T-cell (primary cell): ENCODE results near the gene NLRP10. TPM values are rescaled to one million over a fixed set of nuclear protein-coding genes. Genes with fewer than 3 reads are reported as not detected.

Experiments used
- ATAC-seq, 4 experiments: fragments of 200-7000 bp in 3 of 4; fragments of 150-1000 bp in 1 of 4; cut with Tn5 transposase; replicated peaks in 1 of 4; 1 replicate in 3 of 4; 2 replicates in 1 of 4; pipeline ENCODE4 v1.10.0; 2021; ENCODE audit warnings: moderate library complexity in 3 of 4, mild to moderate bottlenecking in 2 of 4, moderate number of reproducible peaks in 1 of 4
- CTCF ChIA-PET, 2 donors: fragments of 300-600 bp; sonication (Branson Sonifier 250); formaldehyde crosslinking; loops; one replicate each; lab custom pipeline; 2022; ENCODE audit warnings: antibody characterized with exemption in 2 of 2; lab: Charles Lee
- POLR2A ChIA-PET, 2 donors: fragments of 300-600 bp; sonication (Branson Sonifier 250); formaldehyde crosslinking; loops; one replicate each; lab custom pipeline; 2022; ENCODE audit warnings: antibody characterized with exemption in 2 of 2; lab: Charles Lee
- DNase-seq, 35 experiments: peaks; one replicate each; pipeline versions ENCODE4 v3.0.0 to v3.0.0-alpha.2; 2013 to 2023
- H3K27ac ChIP-seq: one replicate; pipeline ENCODE4 v1.5.1; 2013; ENCODE audit warnings: low read length
- H3K27me3 ChIP-seq, 2 experiments: replicated peaks in 1 of 2; 1 replicate in 1 of 2; 2 replicates in 1 of 2; pipeline versions ENCODE4 v1.6.1 to v1.7.0; 2013; ENCODE audit warnings: low read length in 1 of 2, mixed read lengths in 1 of 2; ENCODE audit not compliant: control insufficient read depth in 2 of 2, insufficient read depth in 2 of 2; ENCODE audit errors: extremely low read depth in 1 of 2
- H3K36me3 ChIP-seq, 2 donors: 1 replicate in 1 of 2; 2 replicates in 1 of 2; pipeline versions ENCODE4 v1.6.1 to v1.7.0; 2013; ENCODE audit warnings: low read length in 1 of 2; ENCODE audit not compliant: control insufficient read depth in 2 of 2, insufficient read depth in 1 of 2; ENCODE audit errors: extremely low read depth in 1 of 2
- H3K4me1 ChIP-seq, 2 experiments: 1 replicate in 1 of 2; 2 replicates in 1 of 2; pipeline versions ENCODE4 v1.6.1 to v1.7.0; 2013; ENCODE audit warnings: low read length in 2 of 2, mixed read lengths in 1 of 2; ENCODE audit not compliant: insufficient read depth in 2 of 2, control insufficient read depth in 1 of 2; ENCODE audit errors: extremely low read depth in 1 of 2
- H3K4me3 ChIP-seq, 2 donors: 1 replicate in 1 of 2; 2 replicates in 1 of 2; pipeline versions ENCODE4 v1.5.1 to v1.7.0; 2013; ENCODE audit warnings: mild to moderate bottlenecking in 2 of 2, low read length in 1 of 2, moderate library complexity in 1 of 2; ENCODE audit not compliant: control insufficient read depth in 1 of 2; ENCODE audit errors: extremely low read depth in 1 of 2
- H3K9me3 ChIP-seq: 2 replicates; pipeline ENCODE4 v1.7.0; 2013
- H3K27ac Mint-ChIP-seq, 2 donors: one replicate each; pipeline ENCODE4 v1.8.0; 2020 to 2021; ENCODE audit warnings: mild to moderate bottlenecking in 2 of 2, mixed read lengths in 2 of 2
- H3K27me3 Mint-ChIP-seq, 2 donors: one replicate each; pipeline ENCODE4 v1.8.0; 2021 to 2022; ENCODE audit warnings: mixed read lengths in 2 of 2
- H3K36me3 Mint-ChIP-seq: one replicate; pipeline ENCODE4 v1.8.0; 2021; ENCODE audit warnings: mixed read lengths
- H3K4me1 Mint-ChIP-seq, 3 donors: one replicate each; pipeline ENCODE4 v1.8.0; 2020 to 2022; ENCODE audit warnings: mixed read lengths in 3 of 3, mild to moderate bottlenecking in 1 of 3
- H3K4me3 Mint-ChIP-seq, 3 donors: one replicate each; pipeline ENCODE4 v1.8.0; 2020 to 2022; ENCODE audit warnings: mild to moderate bottlenecking in 3 of 3, mixed read lengths in 3 of 3, moderate library complexity in 3 of 3
- H3K9me3 Mint-ChIP-seq, 3 donors: one replicate each; pipeline ENCODE4 v1.8.0; 2020 to 2022; ENCODE audit warnings: mixed read lengths in 3 of 3
- WGBS: methylation state at CpG from one replicate; pipeline ENCODE4 v1.1.5; 2013; ENCODE audit warnings: missing lambda C conversion rate; ENCODE audit not compliant: insufficient coverage; 5-methylcytosine and 5-hydroxymethylcytosine counted together
- total RNA-seq, 35 experiments: library from RNA in 6 of 35; stranded (reverse) in 6 of 35; fragments of 120-200 nt in 1 of 35; gene quantifications; one replicate each; pipeline versions ENCODE4 v1.2.1 to v1.2.4 and lab custom pipeline; 2013 to 2026

Gene NLRP10
- total RNA-seq, 5 donors from 2014 or later (not counting 1 experiment from before 2014, with no cell fraction given), result not detected

DNA sequence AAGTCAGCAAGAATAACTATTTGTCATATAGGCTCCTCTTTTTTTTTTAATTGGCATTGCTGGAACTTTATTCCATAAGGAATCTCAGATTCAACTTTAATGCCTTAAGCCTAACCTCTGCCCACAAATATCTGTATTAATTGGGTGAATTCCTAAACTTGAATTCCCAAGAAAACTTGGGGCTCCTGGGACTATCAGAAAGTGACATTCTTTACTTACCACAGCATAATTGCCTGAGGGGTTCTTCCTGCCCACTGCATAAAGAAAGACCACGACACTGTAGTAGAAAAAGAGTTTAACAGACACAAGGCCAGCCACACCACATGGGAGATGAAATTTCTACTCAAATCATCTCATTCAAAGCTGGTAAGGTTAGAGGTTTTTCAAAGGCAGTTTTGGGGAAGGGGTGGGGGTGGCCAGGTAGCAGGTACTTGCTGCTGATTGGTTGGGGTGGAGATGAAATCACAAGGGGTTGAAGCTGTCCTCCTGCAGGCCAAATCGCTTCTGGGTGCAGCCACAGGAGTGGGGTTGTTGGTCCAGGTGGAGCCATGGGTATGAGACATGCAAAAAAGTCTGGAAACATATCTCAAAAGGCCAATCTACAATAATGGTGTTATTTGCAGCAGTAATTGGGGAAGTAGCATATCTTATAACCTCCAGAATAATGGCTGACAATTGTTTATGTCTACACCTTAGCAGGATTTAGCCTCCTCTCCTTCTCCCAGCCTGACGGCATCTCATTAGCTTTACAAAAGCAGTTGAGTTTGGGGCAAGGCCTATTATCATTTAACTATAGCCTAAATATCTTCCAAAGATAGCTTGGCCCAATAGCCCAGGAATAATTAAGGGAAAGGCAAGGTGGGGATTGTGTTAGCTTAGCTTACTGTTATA lies 4.8 kb upstream of the NLRP10 start:
- no peak overlapping the region for H3K27ac Mint-ChIP-seq
- H3K36me3 Mint-ChIP-seq, result no peaks in the 10 kb centered on the region
- H3K4me3 ChIP-seq, result no peak overlapping the region
- no peak overlapping the region for H3K27ac ChIP-seq
- no peaks in the 10 kb centered on the region for H3K9me3 ChIP-seq
- H3K36me3 ChIP-seq, result no peaks in the 10 kb centered on the region
- DNase-seq (no peak), ATAC-seq (no peak)
- peaks cover 5 to 7% of the 10 kb centered on the region in 2 experiments for H3K27me3 ChIP-seq
- H3K9me3 Mint-ChIP-seq, result no peaks in the 10 kb centered on the region
- CTCF ChIA-PET, result no interaction called here
- no peak overlapping the region for H3K4me3 Mint-ChIP-seq
- H3K4me1 Mint-ChIP-seq, result no peaks in the 10 kb centered on the region
- peaks cover 18 to 28% of the 10 kb centered on the region in 2 donors for H3K27me3 Mint-ChIP-seq
- no CpG with 5 or more reads among the region's 3 CpGs for WGBS
- POLR2A ChIA-PET, result no interaction called here
- no peaks in the 10 kb centered on the region for H3K4me1 ChIP-seq

GRCh38 chr11:7968686-7969085 lies 3.4 kb upstream of the NLRP10 start:
- no peaks in the 10 kb centered on the region for H3K9me3 Mint-ChIP-seq
- Histone ChIP-seq H3K36me3 (no peaks in the 10 kb centered on the region), H3K27ac (no peak overlapping the region), H3K4me3 (no peak overlapping the region), H3K27me3 (peaks cover 5 to 9% of the 10 kb centered on the region in 2 experiments), H3K4me1 (no peaks in the 10 kb centered on the region), H3K9me3 (no peaks in the 10 kb centered on the region)
- DNase-seq (no peak), ATAC-seq (no peak)
- WGBS, result no CpG with 5 or more reads among the region's 2 CpGs
- no peaks in the 10 kb centered on the region for H3K4me1 Mint-ChIP-seq
- no peaks in the 10 kb centered on the region for H3K36me3 Mint-ChIP-seq
- no peak overlapping the region for H3K4me3 Mint-ChIP-seq
- POLR2A ChIA-PET, result no interaction called here
- no peak overlapping the region for H3K27ac Mint-ChIP-seq
- CTCF ChIA-PET, result interaction anchor here in 1 of 2 donors (0.6 to 1.1 kb wide), 5 partner anchors 10 to 1722 kb away, joined by 3 to 5 read pairs (median 3); partner anchors contain the start of gene EIF3F
- H3K27me3 Mint-ChIP-seq, result peaks cover 18 to 23% of the 10 kb centered on the region in 2 donors

- no peak overlapping the region for H3K27ac Mint-ChIP-seq
- no peak overlapping the region for H3K27ac ChIP-seq
- no peak overlapping the region for H3K4me3 ChIP-seq
- no peaks in the 10 kb centered on the region for H3K36me3 Mint-ChIP-seq
- DNase-seq (no peak), ATAC-seq (no peak)
- H3K4me3 Mint-ChIP-seq, result no peak overlapping the region
- H3K4me1 Mint-ChIP-seq, result no peaks in the 10 kb centered on the region
- H3K4me1 ChIP-seq, result no peaks in the 10 kb centered on the region
- H3K9me3 Mint-ChIP-seq, result no peaks in the 10 kb centered on the region
- H3K27me3 ChIP-seq, result peaks cover 5 to 16% of the 10 kb centered on the region in 2 experiments
- CTCF ChIA-PET, result no interaction called here
- POLR2A ChIA-PET, result no interaction called here
- H3K36me3 ChIP-seq, result no peaks in the 10 kb centered on the region
- H3K27me3 Mint-ChIP-seq, result peaks cover 17 to 20% of the 10 kb centered on the region in 2 donors
- no peaks in the 10 kb centered on the region for H3K9me3 ChIP-seq
Measured at GRCh38 chr11:7967826-7968225, 2.6 kb upstream of the NLRP10 start.

GRCh38 chr11:7967097-7967496 lies 1.9 kb upstream of the NLRP10 start:
- Mint-ChIP-seq H3K9me3 (no peaks in the 10 kb centered on the region), H3K36me3 (no peaks in the 10 kb centered on the region), H3K4me1 (no peaks in the 10 kb centered on the region), H3K27me3 (peaks cover 16 to 19% of the 10 kb centered on the region in 2 donors), H3K4me3 (no peak overlapping the region), H3K27ac (no peak overlapping the region)
- Histone ChIP-seq H3K9me3 (no peaks in the 10 kb centered on the region), H3K27ac (no peak overlapping the region), H3K4me3 (no peak overlapping the region), H3K4me1 (no peaks in the 10 kb centered on the region), H3K27me3 (peaks cover 5 to 22% of the 10 kb centered on the region in 2 experiments), H3K36me3 (no peaks in the 10 kb centered on the region)
- ChIA-PET POLR2A (no interaction called here), CTCF (no interaction called here)
- WGBS, result 64% methylated on average over 1 of the region's 1 CpG
- DNase-seq, result no peak
- no peak for ATAC-seq

DNA sequence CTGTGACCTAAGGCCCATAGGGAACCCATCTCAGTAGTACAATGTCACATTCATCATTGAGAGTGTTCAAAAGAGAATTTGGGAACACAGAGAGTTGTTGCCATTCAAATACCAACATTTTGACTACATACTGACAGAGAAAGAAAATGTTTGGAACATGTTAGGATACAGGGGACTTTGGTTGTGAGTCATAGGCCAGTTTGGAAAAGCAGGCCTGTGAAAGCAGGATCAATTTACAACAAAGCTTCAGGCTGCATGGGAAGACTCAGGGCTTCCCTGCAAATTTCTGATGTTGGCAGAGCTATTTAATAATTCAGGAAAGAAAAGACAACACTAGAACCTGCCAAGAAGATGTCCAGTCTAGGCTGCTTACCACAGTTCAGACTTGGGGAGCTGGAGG lies 374 bp downstream of the NLRP10 start:
- Histone ChIP-seq H3K4me3 (no peak overlapping the region), H3K36me3 (no peaks in the 10 kb centered on the region), H3K27me3 (peaks cover 5 to 33% of the 10 kb centered on the region in 2 experiments), H3K4me1 (no peaks in the 10 kb centered on the region), H3K9me3 (no peaks in the 10 kb centered on the region), H3K27ac (no peak overlapping the region)
- Mint-ChIP-seq H3K9me3 (no peaks in the 10 kb centered on the region), H3K36me3 (no peaks in the 10 kb centered on the region), H3K27me3 (peaks cover 17 to 23% of the 10 kb centered on the region in 2 donors), H3K4me1 (no peaks in the 10 kb centered on the region), H3K27ac (no peak overlapping the region), H3K4me3 (no peak overlapping the region)
- ChIA-PET CTCF (no interaction called here), POLR2A (no interaction called here)
- DNase-seq (no peak), ATAC-seq (no peak)

DNA sequence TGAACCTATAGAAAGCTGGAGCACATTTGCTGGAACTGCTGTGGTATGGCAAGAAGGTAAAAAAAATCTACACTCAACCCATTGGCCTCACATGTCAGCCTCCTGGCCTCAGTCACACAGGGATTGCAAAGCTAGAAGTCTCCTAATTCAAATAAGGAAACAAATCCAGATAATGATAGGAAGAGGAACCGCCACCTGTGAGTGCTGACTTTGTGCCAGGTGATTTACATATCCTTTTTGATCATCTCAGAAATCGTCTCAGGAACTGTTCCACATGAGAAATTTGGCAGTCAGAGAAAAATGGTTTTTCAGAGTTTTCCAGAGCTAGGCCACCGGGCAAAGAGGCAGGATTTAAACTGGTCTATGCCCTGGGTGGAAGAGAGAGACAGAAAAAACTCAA lies 986 bp downstream of the NLRP10 start:
- Mint-ChIP-seq H3K27me3 (peaks cover 17 to 23% of the 10 kb centered on the region in 2 donors), H3K27ac (no peak overlapping the region), H3K4me3 (no peak overlapping the region), H3K4me1 (no peaks in the 10 kb centered on the region), H3K9me3 (no peaks in the 10 kb centered on the region), H3K36me3 (no peaks in the 10 kb centered on the region)
- H3K27me3 ChIP-seq, result peaks cover 5 to 33% of the 10 kb centered on the region in 2 experiments
- no peaks in the 10 kb centered on the region for H3K36me3 ChIP-seq
- DNase-seq, result no peak
- H3K27ac ChIP-seq, result no peak overlapping the region
- no peak for ATAC-seq
- no peak overlapping the region for H3K4me3 ChIP-seq
- no peaks in the 10 kb centered on the region for H3K9me3 ChIP-seq
- no peaks in the 10 kb centered on the region for H3K4me1 ChIP-seq
- WGBS, result 37% methylated on average over 2 of the region's 3 CpGs
- ChIA-PET POLR2A (no interaction called here), CTCF (no interaction called here)
